OCI-LY3 (cell line): ENCODE measurements around the gene BUD31.

Experiments used
- CTCF ChIP-seq: fragments of 200-600, 300-600 bp; sonication (generic); IDR thresholded peaks from 2 replicates; pipeline ENCODE4 v1.5.1; 2014; ENCODE audit warnings: antibody characterized with exemption, low read length, low read depth
- EZH2phosphoT487 ChIP-seq: fragments of 200-600 bp; shearing (Covaris generic); IDR thresholded peaks from 2 replicates; pipeline ENCODE4 v1.6.1; 2018; ENCODE audit warnings: antibody characterized with exemption, mixed run types, low read depth

- no peak for TF ChIP-seq EZH2phosphoT487
- TF ChIP-seq CTCF, result no peak
Measured at GRCh38 chr7:99392659-99393354, 16.0 kb upstream of the BUD31 start.
